Spleen (tissue), 3 donors: Measurements from ENCODE around the gene CCDC77.

Experiments used
- POLR2A ChIP-seq, 3 donors: fragments of 450-650 bp; IDR thresholded peaks; one replicate each; pipeline ENCODE4 v1.5.1; 2017; ENCODE audit warnings: antibody characterized with exemption in 3 of 3, mild to moderate bottlenecking in 1 of 3
- POLR2AphosphoS5 ChIP-seq, 3 donors: sonication (generic); formaldehyde crosslinking; IDR thresholded peaks; one replicate each; pipeline ENCODE4 v1.5.1; 2017; ENCODE audit warnings: antibody characterized with exemption in 3 of 3

- TF ChIP-seq POLR2AphosphoS5 (IDR thresholded peaks at IDR 0.05) (no peak), POLR2A (IDR thresholded peaks at IDR 0.05) (no peak)
These were observed 88.8 kb downstream of the CCDC77 start for GRCh38 chr12:490260-490659.
